Brain microvascular endothelial cell (primary cell): ENCODE results near the gene CEACAM1.
A peak's percentile ranks its signal among the peaks of the same experiment; 100 is the strongest.
"Not testable (repeated sequence)": the region's sequence is repeated elsewhere in the genome, so short reads cannot be mapped to it uniquely, and the experiment has no call there.

Experiments used
- DNase-seq: peaks from one replicate; pipeline ENCODE4 v3.0.0-alpha.2; 2020
- H3K27ac ChIP-seq: fragments of 250-450 bp; sonication (Bioruptor Pico); 2 replicates; pipeline ENCODE4 v1.5.1; 2020; ENCODE audit warnings: mild to moderate bottlenecking, moderate library complexity
- H3K27me3 ChIP-seq: fragments of 250-450 bp; sonication (Bioruptor Pico); replicated peaks from 2 replicates; pipeline ENCODE4 v1.5.1; 2020; ENCODE audit warnings: mild to moderate bottlenecking
- H3K36me3 ChIP-seq: fragments of 250-450 bp; sonication (Bioruptor Pico); replicated peaks from 2 replicates; pipeline ENCODE4 v1.5.1; 2020; ENCODE audit warnings: mild to moderate bottlenecking
- H3K4me3 ChIP-seq: 2 replicates; pipeline ENCODE4 v1.5.1; 2011; ENCODE audit warnings: low read depth, mild to moderate bottlenecking, control low read depth, low read length, moderate library complexity
- in situ Hi-C: cut with HindIII; loops from 2 replicates; pipeline ENCODE4 v1.10.0; 2017; ENCODE audit warnings: low sequenced_read_pairs, low pct_ligation_motif_present
- TF ChIP-seq, protein P1 (sequence below): IDR thresholded peaks from 2 replicates; pipeline ENCODE4 v1.5.1; 2011; ENCODE audit warnings: low read depth, mild to moderate bottlenecking, moderate library complexity, low read length, control low read depth, inconsistent platforms; ENCODE audit errors: missing control alignments

Gene CEACAM1

DNA sequence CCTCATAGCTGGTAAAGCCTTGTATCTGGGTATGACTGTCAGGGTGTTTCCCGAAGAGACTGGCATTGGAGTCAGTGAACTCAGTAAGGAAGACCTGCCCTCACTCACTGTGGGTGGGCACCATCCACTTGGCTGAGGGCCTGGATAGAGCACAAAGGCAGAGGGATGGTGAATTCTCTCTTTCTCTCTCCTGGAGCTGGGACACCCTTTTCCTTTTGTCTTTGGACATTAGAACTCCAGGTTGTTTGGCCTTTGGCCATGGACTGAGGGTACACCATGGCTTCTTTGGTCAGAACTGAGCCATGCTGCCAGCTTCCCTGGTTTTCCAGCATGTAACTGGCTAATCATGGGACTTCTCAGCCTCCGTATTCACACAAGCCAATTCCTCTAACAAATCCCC is 4.6 kb upstream of the CEACAM1 start:
- Histone ChIP-seq H3K36me3 (no peaks in the 10 kb centered on the region), H3K27ac (no peak overlapping the region), H3K27me3 (peaks cover 12% of the 10 kb centered on the region), H3K4me3 (no peak overlapping the region)
- TF ChIP-seq, protein P1, sequence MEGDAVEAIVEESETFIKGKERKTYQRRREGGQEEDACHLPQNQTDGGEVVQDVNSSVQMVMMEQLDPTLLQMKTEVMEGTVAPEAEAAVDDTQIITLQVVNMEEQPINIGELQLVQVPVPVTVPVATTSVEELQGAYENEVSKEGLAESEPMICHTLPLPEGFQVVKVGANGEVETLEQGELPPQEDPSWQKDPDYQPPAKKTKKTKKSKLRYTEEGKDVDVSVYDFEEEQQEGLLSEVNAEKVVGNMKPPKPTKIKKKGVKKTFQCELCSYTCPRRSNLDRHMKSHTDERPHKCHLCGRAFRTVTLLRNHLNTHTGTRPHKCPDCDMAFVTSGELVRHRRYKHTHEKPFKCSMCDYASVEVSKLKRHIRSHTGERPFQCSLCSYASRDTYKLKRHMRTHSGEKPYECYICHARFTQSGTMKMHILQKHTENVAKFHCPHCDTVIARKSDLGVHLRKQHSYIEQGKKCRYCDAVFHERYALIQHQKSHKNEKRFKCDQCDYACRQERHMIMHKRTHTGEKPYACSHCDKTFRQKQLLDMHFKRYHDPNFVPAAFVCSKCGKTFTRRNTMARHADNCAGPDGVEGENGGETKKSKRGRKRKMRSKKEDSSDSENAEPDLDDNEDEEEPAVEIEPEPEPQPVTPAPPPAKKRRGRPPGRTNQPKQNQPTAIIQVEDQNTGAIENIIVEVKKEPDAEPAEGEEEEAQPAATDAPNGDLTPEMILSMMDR, result no peak
- no peak for DNase-seq
- in situ Hi-C loops, result no loop called here

DNA sequence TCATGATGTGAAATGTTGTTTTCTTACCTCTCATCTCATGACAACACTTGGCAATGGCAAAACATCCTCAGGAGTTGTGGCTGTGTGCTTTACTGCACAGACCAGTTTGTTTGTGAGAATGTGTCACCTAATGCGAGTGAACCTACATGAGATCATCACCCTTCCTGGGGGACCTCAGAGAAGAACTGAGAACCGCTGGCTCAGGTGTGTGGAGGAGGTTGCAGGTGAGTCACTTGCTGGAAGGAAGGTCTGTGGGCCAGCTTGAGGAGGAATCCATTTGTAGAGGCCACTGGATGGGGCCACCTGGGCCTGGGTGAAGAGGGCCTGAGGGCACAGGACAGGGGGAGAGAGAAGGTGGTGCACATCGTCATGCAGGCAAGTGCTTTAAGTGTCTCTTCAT is 3.0 kb upstream of the CEACAM1 start:
- TF ChIP-seq, protein P1, result no peak
- DNase-seq, result no peak
- no peak overlapping the region for H3K4me3 ChIP-seq
- no peak overlapping the region for H3K27ac ChIP-seq
- H3K36me3 ChIP-seq, result no peaks in the 10 kb centered on the region
- peaks cover 7% of the 10 kb centered on the region for H3K27me3 ChIP-seq
- in situ Hi-C loops, result no loop called here

DNA sequence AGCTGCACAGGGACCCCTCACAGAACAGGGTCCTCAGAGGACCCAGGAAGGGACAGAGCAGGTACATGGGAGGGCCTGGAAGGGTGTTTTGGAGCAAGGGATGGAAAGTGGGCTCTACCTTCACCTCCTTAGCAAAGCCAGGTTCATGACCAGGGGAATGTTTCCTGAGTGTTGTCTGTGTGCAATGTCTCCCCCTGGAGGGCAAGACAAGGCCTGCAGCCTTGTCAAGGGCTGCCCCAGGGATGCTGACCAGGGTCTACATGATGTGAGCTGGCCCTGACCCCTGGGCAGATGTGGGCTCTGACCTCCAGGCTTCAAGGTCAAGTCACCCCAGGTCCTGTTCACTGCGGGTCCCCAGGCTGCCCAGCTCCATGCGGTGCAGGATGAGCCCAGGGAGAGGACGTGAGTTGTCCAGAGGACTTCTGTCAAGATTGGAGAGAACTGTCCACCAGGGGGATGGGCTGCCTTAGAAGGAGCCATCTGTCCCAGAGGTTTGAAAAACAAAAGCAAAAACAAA is 1.0 kb upstream of the CEACAM1 start:
- Histone ChIP-seq H3K27me3 (peaks cover 3% of the 10 kb centered on the region), H3K36me3 (no peaks in the 10 kb centered on the region), H3K27ac (no peak overlapping the region), H3K4me3 (no peak overlapping the region)
- TF ChIP-seq, protein P1, result peak; percentile 92
- in situ Hi-C loops, result no loop called here
- DNase-seq, result peak; percentile 30

DNA sequence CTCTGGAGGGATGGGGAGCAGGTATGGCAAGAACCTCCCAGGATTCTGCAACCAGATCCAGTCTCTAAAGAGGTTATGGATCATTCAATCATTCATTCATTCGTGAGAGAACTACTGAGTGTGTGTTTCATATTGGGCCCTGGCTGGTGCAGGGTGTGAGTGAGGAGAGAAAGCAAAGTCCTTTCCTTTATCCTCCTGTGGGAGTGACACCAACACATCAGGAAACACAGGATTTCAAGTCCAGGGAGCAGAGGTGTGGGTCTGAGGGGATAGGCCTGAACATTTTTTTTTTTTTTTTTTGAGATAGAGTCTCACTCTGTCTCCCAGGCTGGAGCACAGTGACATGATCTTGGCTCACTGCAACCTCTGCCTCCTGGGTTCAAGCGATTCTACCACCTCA is 3.3 kb downstream of the CEACAM1 start:
- TF ChIP-seq, protein P1, result no peak
- Histone ChIP-seq H3K36me3 (no peaks in the 10 kb centered on the region), H3K27me3 (peaks cover 2% of the 10 kb centered on the region), H3K27ac (no peak overlapping the region), H3K4me3 (no peak overlapping the region)
- no peak for DNase-seq
- in situ Hi-C loops, result no loop called here

DNA sequence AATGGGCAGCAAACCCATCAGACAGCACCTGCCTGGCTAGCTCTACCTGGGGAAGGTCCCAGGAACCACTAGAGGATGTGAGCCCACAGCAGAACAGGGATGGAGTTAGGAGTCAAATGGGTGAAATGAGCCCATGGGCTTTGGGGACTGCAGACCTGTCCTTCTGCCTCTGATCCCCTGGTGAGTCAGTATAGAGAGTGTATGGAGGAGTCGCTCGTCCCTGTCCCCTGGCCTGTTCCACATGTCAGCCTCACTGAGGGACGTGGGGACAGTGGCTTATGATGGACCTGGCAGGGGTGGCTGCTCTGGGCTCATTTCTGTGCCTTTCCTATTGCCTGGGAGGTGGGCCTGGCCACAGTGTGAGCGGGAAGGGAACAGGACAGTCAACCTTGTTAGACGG is 4.0 kb downstream of the CEACAM1 start:
- TF ChIP-seq, protein P1, result no peak
- Histone ChIP-seq H3K27ac (no peak overlapping the region), H3K4me3 (no peak overlapping the region), H3K27me3 (peaks cover 2% of the 10 kb centered on the region), H3K36me3 (no peaks in the 10 kb centered on the region)
- in situ Hi-C loops, result no loop called here
- DNase-seq, result no peak

DNA sequence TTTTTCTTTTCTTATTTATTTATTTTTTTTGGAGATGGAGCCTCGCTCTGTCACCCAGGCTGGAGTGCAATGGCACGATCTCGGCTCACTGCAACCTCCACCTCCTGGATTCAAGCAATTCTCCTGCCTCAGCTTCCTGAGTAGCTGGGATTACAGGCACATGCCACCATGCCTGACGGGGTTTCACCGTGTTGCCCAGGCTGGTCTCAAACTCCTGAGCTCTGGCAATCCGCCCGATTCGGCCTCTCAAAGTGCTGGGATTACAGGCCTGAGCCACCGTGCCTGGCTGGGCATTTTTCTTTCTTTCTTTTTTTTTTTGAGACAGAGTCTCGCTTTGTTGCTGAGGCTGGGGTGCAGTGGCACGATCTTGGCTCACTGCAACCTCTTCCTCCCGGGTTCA is 6.0 kb downstream of the CEACAM1 start:
- H3K36me3 ChIP-seq, in situ Hi-C loops: not testable (repeated sequence)

More for the DNA sequence above, 6.0 kb downstream of the CEACAM1 start:
- DNase-seq, H3K4me3 ChIP-seq, H3K27ac ChIP-seq, H3K27me3 ChIP-seq: not testable (repeated sequence)
